Psoas muscle (tissue), 8 donors: ENCODE results near the gene SETD1B. TPM values are rescaled to one million over a fixed set of nuclear protein-coding genes. Genes with fewer than 3 reads are reported as not detected.

Source experiments
- ATAC-seq, 4 donors: fragments of 200-7000 bp; cut with Tn5 transposase; one replicate each; pipeline ENCODE4 v1.9.1; 2020; ENCODE audit warnings: moderate library complexity in 3 of 4, mild to moderate bottlenecking in 2 of 4
- DNase-seq, 2 donors: peaks; one replicate each; pipeline ENCODE4 v3.0.0-alpha.2; 2020
- H3K27ac ChIP-seq: fragments of 200-600 bp; one replicate; pipeline ENCODE4 v1.8.0; 2022
- H3K27me3 ChIP-seq, 3 donors: fragments of 200-600 bp in 1 of 3; one replicate each; pipeline versions ENCODE4 v1.6.1 to v1.8.0; 2013 to 2022; ENCODE audit warnings: low read length in 2 of 3, mild to moderate bottlenecking in 2 of 3, moderate library complexity in 1 of 3; ENCODE audit not compliant: insufficient read depth in 3 of 3
- H3K36me3 ChIP-seq, 2 donors: fragments of 200-600 bp in 1 of 2; one replicate each; pipeline versions ENCODE4 v1.6.1 to v1.8.0; 2013 to 2022; ENCODE audit warnings: low read depth in 1 of 2, mild to moderate bottlenecking in 1 of 2, moderate library complexity in 1 of 2; ENCODE audit not compliant: insufficient read depth in 1 of 2
- H3K4me1 ChIP-seq: fragments of 200-600 bp; one replicate; pipeline ENCODE4 v1.8.0; 2022
- H3K4me3 ChIP-seq: fragments of 200-600 bp; one replicate; pipeline ENCODE4 v1.8.0; 2022; ENCODE audit warnings: mild to moderate bottlenecking
- H3K9me3 ChIP-seq: fragments of 200-600 bp; one replicate; pipeline ENCODE4 v1.8.0; 2022
- WGBS, 3 donors: extraction: QIAGEN DNeasy Blood & Tissue Kit; methylation state at CpG; one replicate each; pipeline versions ENCODE4 v1.1.6 to v1.1.7; 2013; 5-methylcytosine and 5-hydroxymethylcytosine counted together
- intact Hi-C, 2 donors: fragments of 100-400 bp; cut with DNase I; formaldehyde crosslinking; loops; one replicate each; pipeline versions ENCODE4 v1.11.0 to v1.14.2; 2022
- polyA plus RNA-seq, 3 donors: library from polyadenylated mRNA; stranded (reverse); fragments of 200-250 nt; gene quantifications; one replicate each; pipeline ENCODE4 v1.2.3, GENCODE V29; 2013
- total RNA-seq, 4 donors: library from RNA; stranded (reverse); fragmentation: NEBNext Ultra II Directional in 2 of 4; extraction: Animal tissue kit (Norgen Biotek cat#: 25700) in 2 of 4; gene quantifications; one replicate each; pipeline versions ENCODE4 v1.2.1 to v1.2.4, GENCODE V29; 2021 to 2023
- TF ChIP-seq, protein P1 (sequence below): fragments of 200-600 bp; IDR thresholded peaks from one replicate; pipeline ENCODE4 v1.8.0; 2022; ENCODE audit warnings: antibody characterized with exemption
- donor health status: healthy with polysubstance abuse.
- donor health status: DM: no; HTN: no; CAD: no; lungs with moderate emphysema.
- donor health status: Bipolar disorder and iron deficiency.
- donor health status: healthy.
- donor health status: DM: yes; HTN: yes; CAD: no.
- donor health status: DM: no; HTN: no; CAD: no.
- donor health status: DM: no; HTN: no; CAD: no.
- donor health status: DM: yes; HTN: yes; CAD: no.

The SETD1B gene
- total and polyA plus RNA-seq, 7 donors, result 2.8 to 13.0 (median 9.2) TPM

GRCh38 chr12:121769297-121769830, 34.4 kb upstream of the SETD1B start:
- Histone ChIP-seq H3K4me3 (no peak overlapping the region), H3K27me3 (no peaks in the 10 kb centered on the region), H3K27ac (no peak overlapping the region), H3K4me1 (peaks cover 40% of the 10 kb centered on the region), H3K36me3 (peaks cover 0 to 4% of the 10 kb centered on the region in 2 donors), H3K9me3 (no peaks in the 10 kb centered on the region)
- DNase-seq (no peak), ATAC-seq (no peak)
- TF ChIP-seq, protein P1, sequence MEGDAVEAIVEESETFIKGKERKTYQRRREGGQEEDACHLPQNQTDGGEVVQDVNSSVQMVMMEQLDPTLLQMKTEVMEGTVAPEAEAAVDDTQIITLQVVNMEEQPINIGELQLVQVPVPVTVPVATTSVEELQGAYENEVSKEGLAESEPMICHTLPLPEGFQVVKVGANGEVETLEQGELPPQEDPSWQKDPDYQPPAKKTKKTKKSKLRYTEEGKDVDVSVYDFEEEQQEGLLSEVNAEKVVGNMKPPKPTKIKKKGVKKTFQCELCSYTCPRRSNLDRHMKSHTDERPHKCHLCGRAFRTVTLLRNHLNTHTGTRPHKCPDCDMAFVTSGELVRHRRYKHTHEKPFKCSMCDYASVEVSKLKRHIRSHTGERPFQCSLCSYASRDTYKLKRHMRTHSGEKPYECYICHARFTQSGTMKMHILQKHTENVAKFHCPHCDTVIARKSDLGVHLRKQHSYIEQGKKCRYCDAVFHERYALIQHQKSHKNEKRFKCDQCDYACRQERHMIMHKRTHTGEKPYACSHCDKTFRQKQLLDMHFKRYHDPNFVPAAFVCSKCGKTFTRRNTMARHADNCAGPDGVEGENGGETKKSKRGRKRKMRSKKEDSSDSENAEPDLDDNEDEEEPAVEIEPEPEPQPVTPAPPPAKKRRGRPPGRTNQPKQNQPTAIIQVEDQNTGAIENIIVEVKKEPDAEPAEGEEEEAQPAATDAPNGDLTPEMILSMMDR, result no peak
- intact Hi-C loops, result no loop called here
- WGBS, 3 donors, result 77 to 93% (median 82%) methylated on average over 9 of the region's 9 CpGs

- ATAC-seq, result peak in 1 of 4 donors; percentile 7
- Histone ChIP-seq H3K4me1 (peaks cover 40% of the 10 kb centered on the region), H3K27ac (no peak overlapping the region), H3K4me3 (no peak overlapping the region), H3K9me3 (no peaks in the 10 kb centered on the region), H3K27me3 (no peaks in the 10 kb centered on the region), H3K36me3 (peaks cover 0 to 4% of the 10 kb centered on the region in 2 donors)
- DNase-seq, result no peak
- TF ChIP-seq, protein P1, result no peak
- intact Hi-C loops, result loop anchor here in 1 of 2 donors (2.0 kb wide), 1 partner anchor 71 kb away; no protein-coding TSS in a partner anchor
- WGBS, 3 donors, result 42 to 58% (median 53%) methylated on average over 11 of the region's 11 CpGs
Observed at GRCh38 chr12:121769831-121770301, 33.9 kb upstream of the SETD1B start.

GRCh38 chr12:121770388-121770787, 33.4 kb upstream of the SETD1B start:
- Histone ChIP-seq H3K9me3 (no peaks in the 10 kb centered on the region), H3K27me3 (no peaks in the 10 kb centered on the region), H3K4me1 (peaks cover 36% of the 10 kb centered on the region), H3K27ac (no peak overlapping the region), H3K36me3 (peaks cover 0 to 4% of the 10 kb centered on the region in 2 donors), H3K4me3 (no peak overlapping the region)
- ATAC-seq (no peak), DNase-seq (no peak)
- intact Hi-C loops, result loop anchor here in 1 of 2 donors (2.0 kb wide), 1 partner anchor 72 kb away; no protein-coding TSS in a partner anchor
- 58 to 65% (median 64%) methylated on average over 9 of the region's 9 CpGs for WGBS, 3 donors
- TF ChIP-seq, protein P1, result no peak

DNA sequence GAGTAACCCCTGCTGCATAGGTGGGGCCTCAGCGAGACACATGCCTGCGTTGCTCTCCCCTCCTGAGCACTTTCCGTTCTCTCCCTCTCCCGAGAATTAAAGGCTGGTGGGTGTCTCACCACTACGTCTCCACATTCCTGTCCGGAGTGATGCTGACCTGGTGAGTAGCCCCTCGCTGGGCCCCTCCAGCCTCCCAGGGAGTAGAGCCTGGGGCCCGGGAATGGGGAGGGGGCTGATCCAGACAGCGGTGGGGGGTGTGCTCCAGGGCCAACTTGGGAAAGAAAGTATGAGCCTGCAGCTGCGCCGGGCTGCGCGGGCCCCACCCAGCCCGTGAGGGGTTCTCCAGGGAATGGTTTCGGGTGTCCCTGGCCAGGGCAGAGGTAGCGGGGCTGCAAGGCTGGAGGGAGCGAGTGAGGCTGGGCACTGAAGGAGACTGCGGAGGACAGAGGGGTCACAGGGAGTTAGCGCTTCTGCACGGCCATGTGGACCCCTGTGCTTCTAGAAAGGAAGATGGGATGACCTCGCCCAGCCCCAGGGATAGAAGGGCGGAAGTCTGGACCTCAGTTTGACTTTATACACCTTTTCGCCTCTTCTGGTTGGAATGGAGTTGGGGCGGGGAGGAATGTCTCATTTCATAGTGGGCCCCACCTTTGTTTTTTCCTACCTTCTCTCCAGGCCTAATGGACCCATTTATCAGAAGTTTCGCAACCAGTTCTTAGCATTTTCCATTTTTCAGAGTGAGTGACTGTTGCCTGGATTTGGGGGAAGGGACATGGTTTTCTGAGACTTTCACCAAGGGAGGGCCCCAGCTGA, 32.8 kb upstream of the SETD1B start:
- H3K9me3 ChIP-seq, result no peaks in the 10 kb centered on the region
- DNase-seq (no peak), ATAC-seq (no peak)
- H3K36me3 ChIP-seq, result peaks cover 0 to 9% of the 10 kb centered on the region in 2 donors
- H3K4me3 ChIP-seq, result no peak overlapping the region
- no peak overlapping the region for H3K27ac ChIP-seq
- TF ChIP-seq, protein P1, result no peak
- WGBS, 3 donors, result 76 to 86% (median 85%) methylated on average over 25 of the region's 25 CpGs
- H3K4me1 ChIP-seq, result peaks cover 34% of the 10 kb centered on the region
- no peaks in the 10 kb centered on the region for H3K27me3 ChIP-seq
- intact Hi-C loops, result loop anchor here in 1 of 2 donors (2.0 kb wide), 1 partner anchor 72 kb away; no protein-coding TSS in a partner anchor
